Tibial artery (tissue), 4 donors: Measurements from ENCODE around the gene AGPAT2.
"Not testable (repeated sequence)": the region's sequence is repeated elsewhere in the genome, so short reads cannot be mapped to it uniquely, and the experiment has no call there.

Experiments
- DNase-seq, 2 donors: peaks; one replicate each; pipeline ENCODE4 v3.0.0-alpha.2; 2019
- H3K27ac ChIP-seq, 2 donors: fragments of 200-600 bp; sonication (generic) in 1 of 2; 1 replicate in 1 of 2; 2 replicates in 1 of 2; pipeline ENCODE4 v1.5.1; 2018 to 2019; ENCODE audit warnings: mild to moderate bottlenecking in 1 of 2
- H3K27me3 ChIP-seq, 2 donors: fragments of 200-600 bp; sonication (generic) in 1 of 2; one replicate each; pipeline versions ENCODE4 v1.5.1 to v1.6.0; 2016 to 2019
- H3K36me3 ChIP-seq, 3 donors: fragments of 200-600 bp; sonication (generic) in 2 of 3; one replicate each; pipeline ENCODE4 v1.5.1; 2016 to 2019; ENCODE audit warnings: mild to moderate bottlenecking in 2 of 3
- H3K4me1 ChIP-seq, 4 donors: fragments of 200-600 bp; sonication (generic) in 2 of 4; 1 replicate in 3 of 4; 2 replicates in 1 of 4; pipeline ENCODE4 v1.5.1; 2016 to 2019
- H3K4me3 ChIP-seq, 2 donors: fragments of 200-600 bp; sonication (generic) in 1 of 2; 1 replicate in 1 of 2; 2 replicates in 1 of 2; pipeline ENCODE4 v1.5.1; 2018 to 2019; ENCODE audit warnings: mild to moderate bottlenecking in 2 of 2
- H3K9me3 ChIP-seq, 3 donors: fragments of 200-600 bp; sonication (generic) in 1 of 3; one replicate each; pipeline ENCODE4 v1.5.1; 2016 to 2019
- CTCF ChIP-seq, 2 experiments: fragments of 200-600 bp in 1 of 2; fragments of 450-650 bp in 1 of 2; IDR thresholded peaks; one replicate each; pipeline ENCODE4 v1.5.1; 2017 to 2019; ENCODE audit warnings: antibody characterized with exemption in 2 of 2, mild to moderate bottlenecking in 1 of 2, moderate library complexity in 1 of 2
- intact Hi-C: fragments of 100-400 bp; cut with DNase I; formaldehyde crosslinking; loops from one replicate; pipeline ENCODE4 v1.15.0; 2023; ENCODE audit warnings: low total_unique reads

Gene AGPAT2

GRCh38 chr9:136709454-136710109 is 22.3 kb upstream of the AGPAT2 start:
- Histone ChIP-seq H3K27me3 (peaks cover 4 to 45% of the 10 kb centered on the region in 2 donors), H3K36me3 (no peaks in the 10 kb centered on the region), H3K27ac (no peak overlapping the region), H3K9me3 (no peaks in the 10 kb centered on the region), H3K4me1 (peaks cover 0 to 23% (median 13%) of the 10 kb centered on the region in 4 donors), H3K4me3 (no peak overlapping the region)
- DNase-seq: no peak
- no peak for TF ChIP-seq CTCF (IDR thresholded peaks at IDR 0.05)
- intact Hi-C loops: no loop called here

- Histone ChIP-seq H3K4me1 (peaks cover 0 to 14% (median 11%) of the 10 kb centered on the region in 4 donors), H3K27ac (no peak overlapping the region), H3K27me3 (peaks cover 3 to 29% of the 10 kb centered on the region in 2 donors), H3K36me3 (no peaks in the 10 kb centered on the region), H3K4me3 (no peak overlapping the region), H3K9me3 (no peaks in the 10 kb centered on the region)
- intact Hi-C loops: no loop called here
- DNase-seq: no peak
- TF ChIP-seq CTCF (IDR thresholded peaks at IDR 0.05): no peak
Observed at GRCh38 chr9:136707849-136708517, 20.7 kb upstream of the AGPAT2 start.

- H3K36me3 ChIP-seq: no peaks in the 10 kb centered on the region
- DNase-seq: no peak
- peaks cover 0 to 6% (median 4%) of the 10 kb centered on the region in 4 donors for H3K4me1 ChIP-seq
- H3K4me3 ChIP-seq: no peak overlapping the region
- no peaks in the 10 kb centered on the region for H3K9me3 ChIP-seq
- TF ChIP-seq CTCF (IDR thresholded peaks at IDR 0.05): no peak
- H3K27ac ChIP-seq: no peak overlapping the region
- peaks cover 0 to 22% of the 10 kb centered on the region in 2 donors for H3K27me3 ChIP-seq
- intact Hi-C loops: no loop called here
Observed at GRCh38 chr9:136707011-136707410, 19.8 kb upstream of the AGPAT2 start.

DNA sequence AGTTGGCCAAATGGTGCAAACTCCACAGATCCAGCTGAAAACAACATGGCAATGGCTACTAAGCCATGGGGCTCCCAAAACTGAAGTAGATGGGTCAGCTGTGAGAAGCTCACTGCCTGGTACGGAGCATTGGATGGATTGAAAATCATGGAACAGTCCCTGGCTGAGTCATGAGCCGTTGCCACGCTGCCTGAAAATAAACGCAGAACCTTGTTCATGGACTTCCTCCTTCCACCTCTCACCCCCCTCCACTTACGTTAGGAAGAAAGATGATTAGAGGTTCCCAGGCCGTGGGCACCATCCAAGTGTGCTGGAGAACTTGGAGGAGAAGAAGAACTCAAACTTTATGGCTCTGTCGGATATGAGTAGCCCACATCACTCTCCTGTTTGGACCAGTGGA is 18.3 kb upstream of the AGPAT2 start:
- intact Hi-C loops: no loop called here
- no peaks in the 10 kb centered on the region for H3K4me1 ChIP-seq
- no peak for DNase-seq
- no peak for TF ChIP-seq CTCF (IDR thresholded peaks at IDR 0.05)
- no peak overlapping the region for H3K27ac ChIP-seq
- no peaks in the 10 kb centered on the region for H3K9me3 ChIP-seq
- H3K36me3 ChIP-seq: no peaks in the 10 kb centered on the region
- no peak overlapping the region for H3K4me3 ChIP-seq
- H3K27me3 ChIP-seq: peaks cover 0 to 28% of the 10 kb centered on the region in 2 donors

DNA sequence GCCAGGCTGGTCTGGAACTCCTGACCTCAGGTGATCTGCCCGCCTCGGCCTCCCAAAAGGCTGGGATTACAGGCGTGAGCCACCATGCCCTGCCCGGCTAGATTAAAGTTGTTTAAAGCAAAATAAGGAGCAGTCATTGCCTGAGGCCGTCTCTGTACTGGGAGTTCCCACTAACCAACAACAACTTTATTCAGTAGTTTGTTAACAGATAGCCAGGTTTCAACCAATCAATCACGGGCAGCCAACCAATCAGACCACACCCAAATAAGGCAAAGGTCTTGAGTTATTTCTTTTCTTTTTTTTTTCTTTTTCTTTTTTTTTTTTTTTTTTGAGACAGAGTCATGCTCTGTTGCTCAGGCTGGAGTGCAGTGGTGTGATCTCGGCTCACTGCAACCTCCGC is 17.5 kb upstream of the AGPAT2 start:
- peaks cover 0 to 28% of the 10 kb centered on the region in 2 donors for H3K27me3 ChIP-seq
- H3K4me3 ChIP-seq, H3K9me3 ChIP-seq, DNase-seq, H3K27ac ChIP-seq, H3K4me1 ChIP-seq, intact Hi-C loops, H3K36me3 ChIP-seq: not testable (repeated sequence)

DNA sequence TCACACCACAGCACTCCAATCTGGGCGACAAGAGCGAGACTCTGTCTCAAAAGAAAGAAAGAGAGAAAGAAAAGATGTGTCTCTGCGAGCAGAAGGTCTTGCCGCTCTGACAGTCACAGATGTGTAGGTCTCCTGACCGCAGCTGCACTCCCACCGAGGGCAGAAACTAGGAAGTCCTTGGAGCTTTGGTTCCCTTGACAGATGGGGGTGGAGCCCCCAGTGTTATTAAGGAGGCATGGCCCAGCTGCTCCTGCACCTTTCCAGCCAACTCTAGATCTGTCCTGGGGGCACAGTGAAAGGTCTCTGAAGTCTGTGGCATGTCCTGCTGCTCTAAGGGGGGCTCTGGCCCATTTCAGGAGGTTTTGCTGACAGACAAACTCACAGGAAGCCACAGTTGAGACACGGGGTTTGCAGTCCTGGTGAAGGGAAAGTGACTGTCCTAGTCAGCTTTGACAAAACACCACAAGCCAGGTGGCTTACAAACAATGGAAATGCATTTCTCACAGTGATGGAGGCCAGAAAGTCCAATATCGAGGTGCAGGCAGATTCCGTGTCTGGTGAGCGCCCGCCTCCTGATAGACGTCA is 16.1 kb upstream of the AGPAT2 start:
- TF ChIP-seq CTCF (IDR thresholded peaks at IDR 0.05): no peak
- no peak overlapping the region for H3K4me3 ChIP-seq
- intact Hi-C loops: no loop called here

More for the DNA sequence above, 16.1 kb upstream of the AGPAT2 start:
- H3K27me3 ChIP-seq: peaks cover 0 to 33% of the 10 kb centered on the region in 2 donors
- H3K4me1 ChIP-seq: no peaks in the 10 kb centered on the region
- no peaks in the 10 kb centered on the region for H3K9me3 ChIP-seq
- H3K27ac ChIP-seq: no peak overlapping the region
- DNase-seq: no peak
- H3K36me3 ChIP-seq: no peaks in the 10 kb centered on the region
